LNCAP (cell line): Measurements from ENCODE around the gene NAP1L4.

ENCODE experiments used
- CTCF ChIP-seq: fragments of 450-650 bp; IDR thresholded peaks from 2 replicates; pipeline ENCODE4 v1.5.1; 2017; ENCODE audit warnings: mild to moderate bottlenecking

Gene NAP1L4

DNA sequence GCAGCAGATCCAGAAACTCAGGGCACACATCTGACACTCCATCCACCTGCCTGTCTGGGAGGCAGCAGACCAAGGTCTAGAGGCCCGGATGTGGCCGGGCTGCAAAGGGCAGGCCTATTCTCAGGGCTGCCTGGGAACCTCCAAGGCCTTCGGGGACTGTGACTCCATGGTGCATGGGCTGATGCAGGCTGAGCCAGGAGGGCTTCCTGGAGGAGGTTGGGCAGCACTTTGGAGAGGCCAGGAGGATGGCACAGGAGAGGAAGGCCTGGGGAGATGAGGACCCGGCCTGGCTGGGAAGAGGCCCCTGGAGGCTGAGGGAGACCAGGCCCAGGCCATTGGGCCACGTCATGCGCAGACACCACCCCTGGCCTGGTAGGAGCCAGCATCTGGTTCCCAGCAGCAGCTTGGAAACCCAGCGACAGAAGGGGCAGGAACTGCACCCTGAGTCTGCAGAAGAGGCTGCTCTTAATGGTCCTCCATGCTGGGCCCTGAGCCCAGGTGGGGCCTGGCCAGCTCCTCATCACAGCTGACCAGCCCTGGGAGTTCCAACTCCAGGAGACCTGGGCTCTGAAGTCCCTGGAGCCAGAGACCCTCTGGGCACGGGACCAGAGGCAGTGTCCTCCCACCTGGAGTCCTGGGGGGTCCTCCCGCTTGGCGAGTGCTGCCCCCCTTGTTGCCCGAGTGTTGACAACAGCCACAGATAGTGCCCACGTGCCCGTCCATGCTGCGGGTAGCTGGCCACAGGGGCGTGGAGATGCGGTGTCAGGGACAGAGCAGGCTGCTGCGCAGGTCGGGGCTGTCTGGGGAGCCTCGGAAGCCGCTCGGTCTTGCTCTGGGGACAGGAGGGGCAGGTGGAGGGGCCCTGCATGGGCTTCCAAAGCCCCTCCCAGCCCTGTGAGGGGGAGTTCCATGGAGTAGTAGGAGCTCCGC is 68.4 kb downstream of the NAP1L4 start:
- TF ChIP-seq CTCF, result no peak

- TF ChIP-seq CTCF, result no peak
Measured at GRCh38 chr11:2922655-2923054, 69.5 kb downstream of the NAP1L4 start.

DNA sequence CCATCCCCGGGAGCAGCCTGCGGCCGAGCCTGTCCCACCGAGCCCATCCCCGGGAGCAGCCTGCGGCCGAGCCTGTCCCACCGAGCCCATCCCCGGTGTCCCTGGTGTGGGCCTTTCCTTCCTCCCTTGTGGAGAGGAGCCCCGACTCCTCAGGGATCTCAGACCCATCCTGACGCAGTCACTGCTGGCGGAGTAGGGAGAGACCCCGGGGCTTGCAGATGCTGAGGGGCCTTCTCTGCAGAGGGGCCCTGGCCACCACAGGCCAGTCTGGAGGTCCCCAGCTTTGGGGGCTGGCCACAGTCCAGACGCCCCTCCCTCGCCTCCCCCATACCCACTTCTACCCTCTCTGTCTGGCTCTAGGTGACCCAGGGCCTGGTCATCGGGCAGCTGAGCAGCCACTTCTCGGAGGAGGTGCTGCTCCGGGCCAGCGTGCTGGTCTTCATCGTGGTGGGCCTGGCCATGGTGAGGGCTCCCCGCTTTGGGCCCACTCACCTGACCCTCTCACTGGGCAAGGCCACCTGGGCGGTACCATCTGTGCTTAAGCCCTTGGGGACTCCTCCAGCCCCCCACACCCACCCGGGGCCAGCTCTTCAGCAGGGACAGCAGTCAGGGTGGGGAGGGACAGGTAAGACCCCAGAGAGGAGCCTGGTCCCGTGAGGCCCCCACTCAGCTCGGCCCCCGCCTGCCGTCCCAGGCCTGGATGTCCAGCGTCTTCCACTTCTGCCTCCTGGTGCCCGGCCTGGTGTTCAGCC is 70.2 kb downstream of the NAP1L4 start:
- TF ChIP-seq CTCF, result no peak

GRCh38 chr11:2921261-2921660 is 70.9 kb downstream of the NAP1L4 start:
- no peak for TF ChIP-seq CTCF

- TF ChIP-seq CTCF, result no peak
Measured at GRCh38 chr11:2920343-2920742, 71.8 kb downstream of the NAP1L4 start.

DNA sequence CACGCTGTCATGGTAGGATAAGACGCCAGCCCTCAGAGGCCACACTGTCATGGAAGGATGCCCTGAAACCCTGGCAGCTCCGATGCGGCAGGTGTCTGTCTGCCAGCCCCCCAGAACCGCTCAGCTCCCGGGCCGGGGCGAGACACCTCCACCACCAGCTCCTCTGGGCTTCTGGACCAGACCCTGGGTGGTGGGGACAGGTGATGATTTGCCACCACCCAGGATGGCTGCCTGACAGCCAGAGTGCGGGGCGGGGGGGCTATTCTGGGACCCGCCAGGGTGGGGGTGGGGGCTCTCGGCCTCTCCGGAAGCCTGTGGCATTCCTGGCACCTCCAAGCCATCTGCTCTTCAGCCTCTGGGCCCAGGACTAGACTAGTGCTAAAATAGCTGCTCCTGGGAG is 72.3 kb downstream of the NAP1L4 start:
- TF ChIP-seq CTCF, result no peak

GRCh38 chr11:2919188-2919587 is 72.9 kb downstream of the NAP1L4 start:
- no peak for TF ChIP-seq CTCF
